Measurements from ENCODE around the gene NUDT16L1. TPM values are rescaled to one million over a fixed set of nuclear protein-coding genes. Genes with fewer than 3 reads are reported as not detected.

Gene NUDT16L1
- total RNA-seq, 1 experiment from 2014 or later: 64.6 TPM

GRCh38 chr16:4694642-4695451 is 1.5 kb downstream of the NUDT16L1 start:
- DNase-seq (ENCODE audit: low spot score): no peak

- DNase-seq (ENCODE audit: low spot score): no peak
Observed at GRCh38 chr16:4695473-4696171, 2.3 kb downstream of the NUDT16L1 start.

GRCh38 chr16:4696172-4696904 is 3.0 kb downstream of the NUDT16L1 start:
- DNase-seq (ENCODE audit: low spot score): no peak

GRCh38 chr16:4696905-4697847 is 3.8 kb downstream of the NUDT16L1 start:
- no peak for DNase-seq (ENCODE audit: low spot score)

GRCh38 chr16:4697848-4698291 is 4.5 kb downstream of the NUDT16L1 start:
- no peak for DNase-seq (ENCODE audit: low spot score)

GRCh38 chr16:4698321-4699045 is 5.1 kb downstream of the NUDT16L1 start:
- DNase-seq (ENCODE audit: low spot score): no peak

- no peak for DNase-seq (ENCODE audit: low spot score)
Observed at GRCh38 chr16:4699046-4699556, 5.7 kb downstream of the NUDT16L1 start.

GRCh38 chr16:4700380-4700996 is 7.1 kb downstream of the NUDT16L1 start:
- DNase-seq (ENCODE audit: low spot score): no peak

GRCh38 chr16:4700997-4701743 is 7.8 kb downstream of the NUDT16L1 start:
- no peak for DNase-seq (ENCODE audit: low spot score)

GRCh38 chr16:4701791-4702465 is 8.6 kb downstream of the NUDT16L1 start:
- DNase-seq (ENCODE audit: low spot score): no peak

- DNase-seq (ENCODE audit: low spot score): no peak
Observed at GRCh38 chr16:4702466-4702808, 9.1 kb downstream of the NUDT16L1 start.

- DNase-seq (ENCODE audit: low spot score): no peak
Observed at GRCh38 chr16:4703906-4704305, 10.5 kb downstream of the NUDT16L1 start.

- no peak for DNase-seq (ENCODE audit: low spot score)
Observed at GRCh38 chr16:4704491-4704890, 11.1 kb downstream of the NUDT16L1 start.

GRCh38 chr16:4704913-4705312 is 11.6 kb downstream of the NUDT16L1 start:
- DNase-seq (ENCODE audit: low spot score): no peak

GRCh38 chr16:4706871-4707270 is 13.5 kb downstream of the NUDT16L1 start:
- no peak for DNase-seq (ENCODE audit: low spot score)

- DNase-seq (ENCODE audit: low spot score): no peak
Observed at GRCh38 chr16:4709481-4709880, 16.1 kb downstream of the NUDT16L1 start.

- DNase-seq (ENCODE audit: low spot score): no peak
Observed at GRCh38 chr16:4713663-4714501, 20.5 kb downstream of the NUDT16L1 start.

- no peak for DNase-seq (ENCODE audit: low spot score)
Observed at GRCh38 chr16:4714996-4715395, 21.6 kb downstream of the NUDT16L1 start.
